GM12878 (cell line): ENCODE measurements around the gene GPRIN2. TPM values are rescaled to one million over a fixed set of nuclear protein-coding genes. Genes with fewer than 3 reads are reported as not detected.
"Not testable (repeated sequence)": the region's sequence is repeated elsewhere in the genome, so short reads cannot be mapped to it uniquely, and the experiment has no call there.

Experiments used
- ATAC-seq: fragments of 200-7000 bp; cut with Tn5 transposase; 3 replicates; pipeline ENCODE4 v1.9.1; 2020; ENCODE audit warnings: mild to moderate bottlenecking, moderate library complexity
- BruUV-seq: library from RNA; stranded (reverse); fragments of 400-500 nt; replicated peaks from 2 replicates; lab custom pipeline; 2021; lab: Mats Ljungman, UMichigan
- CTCF ChIA-PET: fragments of 300-600 bp; sonication (Branson Sonifier 250); formaldehyde crosslinking; extraction: SDS; loops from one replicate; lab custom pipeline; 2021; ENCODE audit warnings: inconsistent platforms; lab: Yijun Ruan, JAX
- POLR2A ChIA-PET: fragments of 350-600 bp; formaldehyde crosslinking; extraction: SDS; loops from one replicate; lab custom pipeline; 2021; ENCODE audit warnings: inconsistent platforms; lab: Charles Lee
- RAD21 ChIA-PET: fragments of 300-600 bp; sonication (Branson Sonifier 250); formaldehyde crosslinking; loops from one replicate; lab custom pipeline; 2023; ENCODE audit warnings: antibody characterized with exemption; ENCODE audit not compliant: unreplicated experiment; lab: Charles Lee
- SMC1A ChIA-PET: fragments of 300-600 bp; sonication (Branson Sonifier 250); formaldehyde crosslinking; loops from one replicate; lab custom pipeline; 2023; ENCODE audit not compliant: unreplicated experiment, uncharacterized antibody; lab: Charles Lee
- DNase-seq: peaks from one replicate; pipeline ENCODE4 v3.0.0-alpha.2; 2011; ENCODE audit warnings: low read depth, low spot score
- FAIRE-seq: peaks from 3 replicates; lab custom pipeline; 2011; peaks lifted over from hg19 to GRCh38; lab: Jason Lieb, UNC
- H2AFZ ChIP-seq: 2 replicates; pipeline ENCODE4 v1.6.0; 2011; ENCODE audit warnings: low read depth, low read length, control low read depth; ENCODE audit not compliant: control insufficient read depth
- H3K27ac ChIP-seq: 2 replicates; pipeline ENCODE4 v1.5.1; 2011; ENCODE audit warnings: control low read depth; ENCODE audit not compliant: control insufficient read depth, insufficient read depth
- H3K27me3 ChIP-seq, 2 experiments: replicated peaks in 1 of 2; 2 replicates each; pipeline versions ENCODE4 v1.6.0 to v1.6.1; 2011; ENCODE audit warnings: low read length in 1 of 2; ENCODE audit not compliant: control insufficient read depth in 2 of 2, insufficient read depth in 2 of 2
- H3K36me3 ChIP-seq, 2 experiments: 2 replicates each; pipeline ENCODE4 v1.5.1; 2011; ENCODE audit warnings: low read length in 1 of 2; ENCODE audit not compliant: control insufficient read depth in 2 of 2, insufficient read depth in 2 of 2
- H3K4me1 ChIP-seq: 2 replicates; pipeline ENCODE4 v1.6.1; 2011; ENCODE audit warnings: mild to moderate bottlenecking, low read length, moderate library complexity, mixed read lengths; ENCODE audit not compliant: control insufficient read depth, insufficient read depth
- H3K4me2 ChIP-seq: 2 replicates; pipeline ENCODE4 v1.6.0; 2011; ENCODE audit warnings: control low read depth; ENCODE audit not compliant: control insufficient read depth, insufficient read depth
- H3K4me3 ChIP-seq: fragments of 200-600 bp; sonication (generic); 2 replicates; pipeline ENCODE4 v1.5.1; 2016
- H3K79me2 ChIP-seq: 2 replicates; pipeline ENCODE4 v1.6.0; 2011; ENCODE audit warnings: low read length; ENCODE audit not compliant: control insufficient read depth, insufficient read depth
- H3K9ac ChIP-seq: 2 replicates; pipeline ENCODE4 v1.8.0; 2011; ENCODE audit warnings: low read length, control low read depth, mixed read lengths; ENCODE audit not compliant: control insufficient read depth, insufficient read depth
- H3K9me3 ChIP-seq: replicated peaks from 3 replicates; pipeline ENCODE4 v1.5.1; 2011; ENCODE audit warnings: mild to moderate bottlenecking, low read length; ENCODE audit not compliant: control insufficient read depth, insufficient read depth
- H4K20me1 ChIP-seq: 2 replicates; pipeline ENCODE4 v1.6.0; 2011; ENCODE audit not compliant: control insufficient read depth, insufficient read depth
- WGBS: methylation state at CpG from one replicate; pipeline ENCODE4 v1.1.6; 2016; ENCODE audit warnings: low lambda C conversion rate; ENCODE audit not compliant: insufficient replicate concordance, insufficient coverage; ENCODE audit errors: missing lambda C conversion rate; 5-methylcytosine and 5-hydroxymethylcytosine counted together
- in situ Hi-C: fragments of 300-500 bp; cut with MboI; formaldehyde crosslinking; loops from 9 replicates; pipeline ENCODE4 v1.14.3; 2018; ENCODE audit warnings: mixed read lengths
- intact Hi-C: fragments of 100-400 bp; cut with micrococcal nuclease; formaldehyde crosslinking; loops from one replicate; pipeline ENCODE4 v1.14.2; 2022; ENCODE audit not compliant: unreplicated experiment
- polyA plus RNA-seq, 11 experiments: library from polyadenylated mRNA; depleted of rRNA in 4 of 11; unstranded in 6 of 11; stranded (reverse) in 5 of 11; fragments of >200 nt; fragmentation: Nextera tagmentation in 4 of 11; fragmentation: Illumina TruSeq in 1 of 11; extraction: Ambion mirVana in 4 of 11; extraction: Trizol in 1 of 11; gene quantifications; 1 replicate in 1 of 11; 2 replicates in 10 of 11; pipeline versions ENCODE4 v1.2.1 to v1.2.3, GENCODE V29; 2011 to 2016; ENCODE audit warnings: inconsistent platforms in 2 of 11, missing spikeins in 2 of 11, low read depth in 1 of 11
- total RNA-seq, 4 experiments: library from RNA; depleted of rRNA in 3 of 4; stranded (reverse); fragments of >200 nt in 3 of 4; fragmentation: Illumina TruSeq in 1 of 4; extraction: Trizol in 1 of 4; gene quantifications; 2 replicates each; pipeline versions ENCODE4 v1.2.1 to v1.2.3, GENCODE V29; 2013 to 2021

GPRIN2 gene
- total and polyA plus RNA-seq, 10 of the 15 experiments (the other 5 are each of a cell fraction or from before 2014, with no cell fraction given), result 0.13 TPM; not detected in 9

DNA sequence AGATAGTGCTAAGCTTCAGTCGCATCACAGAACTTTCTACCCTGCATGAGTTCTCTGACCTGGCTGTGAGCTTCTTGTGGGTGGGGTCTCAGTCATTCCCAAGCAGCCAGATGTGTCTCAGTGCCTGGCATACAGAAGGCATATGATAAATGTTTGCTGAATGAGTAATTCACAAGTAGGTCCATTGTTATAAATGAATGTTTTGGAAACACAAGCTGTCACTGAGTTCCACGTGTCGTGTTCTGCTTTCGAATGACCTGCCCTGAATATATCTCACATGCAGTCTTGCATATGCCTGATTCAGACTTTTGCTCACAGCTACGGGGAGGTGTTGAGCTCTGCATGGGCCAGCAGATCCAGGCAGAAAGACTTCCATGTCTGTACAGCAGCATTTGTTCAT is 44.5 kb downstream of the GPRIN2 start:
- H4K20me1 ChIP-seq, H2AFZ ChIP-seq, H3K4me3 ChIP-seq, H3K9me3 ChIP-seq, intact Hi-C loops, H3K27ac ChIP-seq, DNase-seq, RAD21 ChIA-PET, SMC1A ChIA-PET, H3K79me2 ChIP-seq, H3K9ac ChIP-seq, H3K27me3 ChIP-seq, in situ Hi-C loops, POLR2A ChIA-PET, FAIRE-seq, H3K36me3 ChIP-seq, CTCF ChIA-PET, H3K4me2 ChIP-seq, BruUV-seq, H3K4me1 ChIP-seq, ATAC-seq: not testable (repeated sequence)
- no CpG with 5 or more reads among the region's 5 CpGs for WGBS

Other genes starting within 250 kb of the GPRIN2 start
- gene ANXA8L1, start 180.9 kb downstream of the GPRIN2 start, total RNA-seq (2014; rRNA removed), result 0.44 TPM in 1 of 2 replicates, not detected in the other
- gene ANXA8L1, start 180.9 kb downstream of the GPRIN2 start, total RNA-seq (2014; rRNA removed; fragmentation: Illumina TruSeq; extraction: Trizol), result 0.14 and 0.18 TPM in 2 replicates
- not detected in 2 replicates for gene ANXA8L1, start 180.9 kb downstream of the GPRIN2 start, total RNA-seq (2021)
- 0.04 TPM in 1 of 2 replicates, not detected in the other for gene ANXA8L1, start 180.9 kb downstream of the GPRIN2 start, polyA plus RNA-seq (2011; rRNA removed)
- gene ANXA8L1, start 180.9 kb downstream of the GPRIN2 start, polyA plus RNA-seq (2014; fragmentation: Illumina TruSeq; extraction: Trizol), result 0.22 and 0.36 TPM in 2 replicates
- under 1 TPM in 1 of 2 experiments, not detected in 1; 0.24 TPM for gene ANXA8L1, start 180.9 kb downstream of the GPRIN2 start, polyA plus RNA-seq (2014; fragmentation: Nextera tagmentation; extraction: Ambion mirVana)
- gene ANXA8L1, start 180.9 kb downstream of the GPRIN2 start, polyA plus RNA-seq (2014; rRNA removed), result 0.49 TPM in 1 of 2 replicates, not detected in the other
- gene ANXA8L1, start 180.9 kb downstream of the GPRIN2 start, polyA plus RNA-seq (2016; fragmentation: Nextera tagmentation; extraction: Ambion mirVana), result under 1 TPM; 0.21 to 0.29 TPM
- not detected in 2 replicates for gene NPY4R, start 90.7 kb downstream of the GPRIN2 start, total RNA-seq (2014; rRNA removed)
- not detected in 2 replicates for gene NPY4R, start 90.7 kb downstream of the GPRIN2 start, total RNA-seq (2014; rRNA removed; fragmentation: Illumina TruSeq; extraction: Trizol)
- not detected in 2 replicates for gene NPY4R, start 90.7 kb downstream of the GPRIN2 start, total RNA-seq (2021)
- not detected in 2 replicates for gene NPY4R, start 90.7 kb downstream of the GPRIN2 start, polyA plus RNA-seq (2011; rRNA removed)
- not detected in 2 replicates for gene NPY4R, start 90.7 kb downstream of the GPRIN2 start, polyA plus RNA-seq (2014; fragmentation: Illumina TruSeq; extraction: Trizol)
- not detected for gene NPY4R, start 90.7 kb downstream of the GPRIN2 start, polyA plus RNA-seq (2014; fragmentation: Nextera tagmentation; extraction: Ambion mirVana)
- gene NPY4R, start 90.7 kb downstream of the GPRIN2 start, polyA plus RNA-seq (2014; rRNA removed), result not detected in 2 replicates
- not detected for gene NPY4R, start 90.7 kb downstream of the GPRIN2 start, polyA plus RNA-seq (2016; fragmentation: Nextera tagmentation; extraction: Ambion mirVana)
- gene SYT15, start 22.5 kb upstream of the GPRIN2 start, total RNA-seq (2014; rRNA removed), result 0.05 and 0.17 TPM in 2 replicates
- 0.13 and 0.18 TPM in 2 replicates for gene SYT15, start 22.5 kb upstream of the GPRIN2 start, total RNA-seq (2014; rRNA removed; fragmentation: Illumina TruSeq; extraction: Trizol)
- 0.51 and 0.56 TPM in 2 replicates for gene SYT15, start 22.5 kb upstream of the GPRIN2 start, total RNA-seq (2021)
- 0.67 and 0.98 TPM in 2 replicates for gene SYT15, start 22.5 kb upstream of the GPRIN2 start, polyA plus RNA-seq (2011; rRNA removed)
- gene SYT15, start 22.5 kb upstream of the GPRIN2 start, polyA plus RNA-seq (2014; fragmentation: Illumina TruSeq; extraction: Trizol), result 0.06 and 0.14 TPM in 2 replicates
- under 1 TPM; 0.03 to 0.04 TPM for gene SYT15, start 22.5 kb upstream of the GPRIN2 start, polyA plus RNA-seq (2014; fragmentation: Nextera tagmentation; extraction: Ambion mirVana)
- 0.09 and 0.20 TPM in 2 replicates for gene SYT15, start 22.5 kb upstream of the GPRIN2 start, polyA plus RNA-seq (2014; rRNA removed)
- gene SYT15, start 22.5 kb upstream of the GPRIN2 start, polyA plus RNA-seq (2016; fragmentation: Nextera tagmentation; extraction: Ambion mirVana), result under 1 TPM; 0.17 to 0.29 TPM